Thoracic aorta (tissue), 2 donors: ENCODE results near the gene WHRN. TPM values are rescaled to one million over a fixed set of nuclear protein-coding genes. Genes with fewer than 3 reads are reported as not detected.

Source experiments
- ATAC-seq: fragments of 150-250 bp; one replicate; pipeline ENCODE4 v1.8.0; 2017; ENCODE audit warnings: low read depth; ENCODE audit not compliant: insufficient number of reproducible peaks, low FRiP score
- DNase-seq: peaks from one replicate; pipeline ENCODE4 v3.0.0-alpha.2; 2020; ENCODE audit warnings: low spot score
- H3K27ac ChIP-seq, 2 donors: fragments of 200-600 bp; sonication (generic); 1 replicate in 1 of 2; 2 replicates in 1 of 2; pipeline ENCODE4 v1.5.1; 2016; ENCODE audit warnings: mild to moderate bottlenecking in 2 of 2, moderate library complexity in 2 of 2
- H3K27me3 ChIP-seq: fragments of 200-600 bp; sonication (generic); replicated peaks from 2 replicates; pipeline ENCODE4 v1.6.0; 2016; ENCODE audit warnings: mild to moderate bottlenecking; ENCODE audit not compliant: insufficient read depth
- H3K36me3 ChIP-seq: fragments of 200-600 bp; sonication (generic); one replicate; pipeline ENCODE4 v1.5.1; 2016
- H3K4me1 ChIP-seq, 2 donors: fragments of 200-600 bp; sonication (generic); 1 replicate in 1 of 2; 2 replicates in 1 of 2; pipeline versions ENCODE4 v1.5.1 to v1.6.0; 2016; ENCODE audit warnings: low read depth in 2 of 2, mild to moderate bottlenecking in 1 of 2; ENCODE audit not compliant: control insufficient read depth in 1 of 2
- H3K4me3 ChIP-seq: fragments of 200-600 bp; sonication (generic); 2 replicates; pipeline ENCODE4 v1.5.1; 2016; ENCODE audit warnings: mild to moderate bottlenecking
- H3K9me3 ChIP-seq: fragments of 200-600 bp; sonication (generic); 2 replicates; pipeline ENCODE4 v1.5.1; 2016
- CTCF ChIP-seq: fragments of 200-600 bp; sonication (generic); IDR thresholded peaks from one replicate; pipeline ENCODE4 v1.5.1; 2019; ENCODE audit warnings: antibody characterized with exemption
- total RNA-seq, 2 donors: library from RNA; depleted of rRNA; stranded (reverse); fragments of >200 nt; gene quantifications; one replicate each; pipeline versions ENCODE4 v1.1.0 to v1.2.3, GENCODE V29; 2016

WHRN gene
- total RNA-seq, 2 donors from 2014 or later = 4.1 to 5.1 TPM

GRCh38 chr9:114481789-114482188 is 23.5 kb downstream of the WHRN start:
- DNase-seq (no peak), ATAC-seq (no peak)
- Histone ChIP-seq H3K27me3 (no peaks in the 10 kb centered on the region), H3K4me3 (no peak overlapping the region), H3K4me1 (no peaks in the 10 kb centered on the region), H3K27ac (no peak overlapping the region), H3K36me3 (no peaks in the 10 kb centered on the region), H3K9me3 (no peaks in the 10 kb centered on the region)
- no peak for TF ChIP-seq CTCF

GRCh38 chr9:114480746-114481435 is 24.4 kb downstream of the WHRN start:
- H3K36me3 ChIP-seq = no peaks in the 10 kb centered on the region
- ATAC-seq = no peak
- no peak for TF ChIP-seq CTCF
- H3K27me3 ChIP-seq = no peaks in the 10 kb centered on the region
- no peak overlapping the region for H3K4me3 ChIP-seq
- no peak overlapping the region for H3K27ac ChIP-seq
- H3K4me1 ChIP-seq = no peaks in the 10 kb centered on the region
- H3K9me3 ChIP-seq = no peaks in the 10 kb centered on the region
- DNase-seq = no peak

- Histone ChIP-seq H3K4me1 (no peaks in the 10 kb centered on the region), H3K4me3 (no peak overlapping the region), H3K27me3 (no peaks in the 10 kb centered on the region), H3K36me3 (no peaks in the 10 kb centered on the region), H3K9me3 (no peaks in the 10 kb centered on the region), H3K27ac (no peak overlapping the region)
- no peak for TF ChIP-seq CTCF
- no peak for DNase-seq
- no peak for ATAC-seq
These were observed 26.4 kb downstream of the WHRN start for GRCh38 chr9:114478871-114479270.

- no peak for TF ChIP-seq CTCF
- no peaks in the 10 kb centered on the region for H3K36me3 ChIP-seq
- no peak overlapping the region for H3K4me3 ChIP-seq
- DNase-seq (no peak), ATAC-seq (no peak)
- H3K27me3 ChIP-seq = no peaks in the 10 kb centered on the region
- no peak overlapping the region for H3K27ac ChIP-seq
- no peaks in the 10 kb centered on the region for H3K9me3 ChIP-seq
- H3K4me1 ChIP-seq = no peaks in the 10 kb centered on the region
These were observed 26.8 kb downstream of the WHRN start for GRCh38 chr9:114478459-114478858.

- no peaks in the 10 kb centered on the region for H3K9me3 ChIP-seq
- no peaks in the 10 kb centered on the region for H3K4me1 ChIP-seq
- ATAC-seq (no peak), DNase-seq (no peak)
- no peak overlapping the region for H3K27ac ChIP-seq
- no peaks in the 10 kb centered on the region for H3K36me3 ChIP-seq
- H3K4me3 ChIP-seq = no peak overlapping the region
- no peak for TF ChIP-seq CTCF
- no peaks in the 10 kb centered on the region for H3K27me3 ChIP-seq
These were observed 27.6 kb downstream of the WHRN start for GRCh38 chr9:114477642-114478041.
